AG04449 (cell line): Measurements from ENCODE around the gene ATG13.

Experiments
- CTCF ChIA-PET: fragments of 350-600 bp; formaldehyde crosslinking; extraction: SDS; loops from one replicate; lab custom pipeline; 2021; ENCODE audit warnings: antibody characterized with exemption; lab: Yijun Ruan, JAX
- POLR2A ChIA-PET: fragments of 400-600, 350-600 bp; formaldehyde crosslinking; extraction: SDS; loops from one replicate; lab custom pipeline; 2020; ENCODE audit warnings: antibody characterized with exemption, inconsistent platforms; lab: Yijun Ruan, JAX
- DNase-seq: peaks from one replicate; pipeline ENCODE4 v3.0.0-alpha.2; 2010; ENCODE audit warnings: low read depth, low spot score
- H3K4me3 ChIP-seq: 2 replicates; pipeline ENCODE4 v1.5.1; 2011; ENCODE audit warnings: low read depth, mild to moderate bottlenecking, control low read depth, low read length
- CTCF ChIP-seq: IDR thresholded peaks from one replicate; pipeline ENCODE4 v1.5.1; 2011; ENCODE audit warnings: mild to moderate bottlenecking, moderate library complexity, low read length, control low read depth, inconsistent platforms; ENCODE audit not compliant: insufficient read depth; ENCODE audit errors: missing control alignments

The ATG13 gene

DNA sequence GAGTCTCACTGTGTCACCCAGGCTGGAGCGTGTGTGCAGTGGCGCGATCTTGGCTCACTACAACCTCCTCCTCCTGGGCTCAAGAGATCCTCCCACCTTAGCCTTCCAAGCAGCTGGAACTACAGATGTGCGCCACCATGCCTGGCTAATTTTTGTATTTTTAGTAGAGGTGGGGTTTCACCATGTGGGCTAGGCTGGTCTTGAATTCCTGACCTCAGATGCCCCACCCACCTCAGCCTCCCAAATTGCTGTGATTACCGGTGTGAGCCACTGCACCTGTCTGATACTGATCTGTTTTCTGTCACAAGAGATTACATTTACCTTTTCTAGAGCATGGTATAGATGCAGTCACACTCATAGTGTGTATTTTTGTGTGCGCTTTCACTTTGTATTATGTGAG, 11.6 kb downstream of the ATG13 start:
- POLR2A ChIA-PET: no interaction called here

DNA sequence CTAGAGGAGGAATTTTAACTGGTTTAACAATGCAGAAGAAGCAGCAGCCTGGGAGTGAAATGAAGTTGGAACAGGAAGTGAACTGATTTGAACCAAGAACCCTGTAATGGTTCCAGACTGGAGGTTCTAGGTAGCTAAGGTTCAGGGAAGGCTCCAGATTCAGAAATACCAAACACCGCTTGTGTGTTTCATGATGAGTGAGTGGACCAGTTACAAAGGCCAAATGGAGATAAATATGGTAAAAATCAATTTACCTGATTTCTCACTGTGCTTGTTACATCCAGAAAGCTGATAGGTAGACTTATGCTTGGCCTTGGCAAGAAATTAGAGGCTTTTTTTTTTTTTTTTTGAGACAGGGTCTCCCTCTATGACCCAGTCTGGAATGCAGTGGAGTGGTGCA, 12.9 kb downstream of the ATG13 start:
- DNase-seq: no peak
- ChIA-PET CTCF (interaction anchor here (1.0 to 6.4 kb wide), 2 partner anchors 12 to 19 kb away, joined by 3 to 40 read pairs; partner anchors contain the start of genes ATG13 and HARBI1), POLR2A (no interaction called here)
- H3K4me3 ChIP-seq: no peak overlapping the region
- TF ChIP-seq CTCF: no peak

More for the DNA sequence above, 11.6 kb downstream of the ATG13 start:
- no peak for DNase-seq
- CTCF ChIA-PET: interaction anchor here (6.4 kb wide), 1 partner anchor 11 kb away, joined by 40 read pairs; the partner anchor contains the start of genes ATG13 and HARBI1
- H3K4me3 ChIP-seq: no peak overlapping the region
- no peak for TF ChIP-seq CTCF

DNA sequence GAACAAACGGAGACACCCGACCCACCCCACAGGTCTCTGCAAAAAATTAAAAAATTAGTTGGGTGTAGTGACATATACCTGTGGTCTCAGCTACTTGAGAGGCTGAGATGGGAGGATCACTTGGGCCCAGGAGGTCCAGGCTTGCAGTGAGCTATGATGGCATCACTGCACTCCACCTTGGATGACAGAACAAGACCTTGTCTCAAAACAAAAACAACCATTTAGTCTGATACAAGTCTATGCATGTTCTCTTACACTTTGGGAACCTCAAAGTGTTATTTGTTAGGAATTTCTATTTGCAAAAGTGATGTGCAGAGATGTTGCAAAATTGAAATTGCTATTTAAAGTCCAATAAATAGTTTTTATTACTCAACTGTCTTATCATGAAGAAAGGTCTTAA, 14.3 kb downstream of the ATG13 start:
- no peak for TF ChIP-seq CTCF
- no peak overlapping the region for H3K4me3 ChIP-seq
- CTCF ChIA-PET: interaction anchor here (1.0 to 6.4 kb wide), 3 partner anchors 9 to 248 kb away, joined by 3 to 40 read pairs (median 3); partner anchors contain the start of genes ATG13 and HARBI1
- DNase-seq: no peak
- POLR2A ChIA-PET: no interaction called here

GRCh38 chr11:46632502-46632901, 15.1 kb downstream of the ATG13 start:
- no peak for DNase-seq
- CTCF ChIA-PET: interaction anchor here (6.4 kb wide), 1 partner anchor 14 kb away, joined by 40 read pairs; the partner anchor contains the start of genes ATG13 and HARBI1
- POLR2A ChIA-PET: no interaction called here
- no peak for TF ChIP-seq CTCF
- H3K4me3 ChIP-seq: no peak overlapping the region

- ChIA-PET POLR2A (interaction anchor here (0.6 kb wide), 1 partner anchor 267 kb away, joined by 3 read pairs; no protein-coding TSS in a partner anchor), CTCF (interaction anchor here (1.7 to 6.4 kb wide), 2 partner anchors 15 to 16 kb away, joined by 8 to 40 read pairs; partner anchors contain the start of genes ATG13 and HARBI1)
- H3K4me3 ChIP-seq: no peak overlapping the region
- no peak for TF ChIP-seq CTCF
- DNase-seq: no peak
Measured at GRCh38 chr11:46633291-46634217, 16.2 kb downstream of the ATG13 start.

DNA sequence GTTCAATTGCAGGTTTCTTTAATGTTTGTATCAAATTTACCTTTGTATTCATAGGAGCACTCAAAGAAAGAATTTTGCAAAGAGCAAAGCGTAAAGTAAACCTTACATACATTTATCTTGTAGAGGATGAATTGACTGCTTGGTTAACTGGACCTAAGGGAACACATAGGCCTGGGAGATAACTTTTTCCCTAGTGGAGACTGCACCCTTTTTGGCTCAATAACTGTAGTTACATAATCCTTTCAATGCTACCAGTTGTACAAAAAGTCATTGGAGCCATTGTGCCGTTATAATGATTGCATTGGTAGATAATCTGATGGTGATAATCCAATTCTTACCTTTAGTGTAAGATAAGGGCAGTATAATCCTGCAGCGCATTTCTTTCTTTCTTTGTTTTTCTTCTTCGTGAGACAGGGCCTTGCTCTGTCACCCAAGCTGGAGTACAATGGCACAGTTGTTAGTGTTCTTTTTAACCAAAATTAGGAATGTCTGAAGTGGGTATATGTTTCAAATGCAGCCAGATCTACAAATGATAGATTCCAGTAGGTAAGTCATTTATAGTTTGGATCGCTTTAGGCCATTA, 18.3 kb downstream of the ATG13 start:
- no peak for DNase-seq
- POLR2A ChIA-PET: no interaction called here
- TF ChIP-seq CTCF: no peak
- CTCF ChIA-PET: no interaction called here
- H3K4me3 ChIP-seq: no peak overlapping the region
